ENCODE measurements around the gene TTLL10.

The TTLL10 gene

DNA sequence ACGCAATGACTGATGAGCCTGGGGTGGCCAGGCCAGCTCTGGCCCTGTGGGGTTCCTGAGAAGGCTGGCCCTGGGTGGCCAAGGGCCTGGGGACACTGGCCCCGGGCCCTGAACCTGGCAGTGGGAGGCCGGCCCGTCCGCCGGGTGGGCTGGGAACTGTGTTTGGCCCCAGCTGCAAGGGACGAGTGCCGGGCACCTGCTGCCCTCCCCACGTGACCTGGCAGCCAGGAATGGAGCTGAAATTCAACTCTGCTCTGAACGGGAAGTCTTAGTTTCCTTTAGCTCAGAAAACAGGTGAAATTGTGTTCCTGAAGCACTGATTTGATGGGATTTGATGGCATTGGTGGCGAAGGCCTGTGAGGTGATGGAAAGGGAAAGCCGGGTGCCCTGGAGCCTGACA lies 8.2 kb upstream of the TTLL10 start:
- H3K9ac ChIP-seq: no peak overlapping the region
- H3K4me1 ChIP-seq (ENCODE audit: low read depth, poor library complexity, severe bottlenecking): peaks cover 9% of the 10 kb centered on the region
- H3K4me2 ChIP-seq: no peak overlapping the region
- no peak for TF ChIP-seq CTCF (conservative IDR thresholded peaks at IDR 0.05; ENCODE audit: low read depth, low read length)
- no peak overlapping the region for H2AFZ ChIP-seq (ENCODE audit: low read depth)
- H3K4me3 ChIP-seq (IDR thresholded peaks at IDR 0.05; ENCODE audit: insufficient read depth, low read depth, low read length): no peak overlapping the region
- H3K36me3 ChIP-seq (ENCODE audit: insufficient read depth): no peaks in the 10 kb centered on the region
- peaks cover 95% of the 10 kb centered on the region for H3K27me3 ChIP-seq (ENCODE audit: insufficient read depth, low read depth)
- no peaks in the 10 kb centered on the region for H4K20me1 ChIP-seq (ENCODE audit: insufficient read depth)
- H3K27ac ChIP-seq: no peak overlapping the region
- no peaks in the 10 kb centered on the region for H3K79me2 ChIP-seq (ENCODE audit: insufficient read depth, low read depth)

DNA sequence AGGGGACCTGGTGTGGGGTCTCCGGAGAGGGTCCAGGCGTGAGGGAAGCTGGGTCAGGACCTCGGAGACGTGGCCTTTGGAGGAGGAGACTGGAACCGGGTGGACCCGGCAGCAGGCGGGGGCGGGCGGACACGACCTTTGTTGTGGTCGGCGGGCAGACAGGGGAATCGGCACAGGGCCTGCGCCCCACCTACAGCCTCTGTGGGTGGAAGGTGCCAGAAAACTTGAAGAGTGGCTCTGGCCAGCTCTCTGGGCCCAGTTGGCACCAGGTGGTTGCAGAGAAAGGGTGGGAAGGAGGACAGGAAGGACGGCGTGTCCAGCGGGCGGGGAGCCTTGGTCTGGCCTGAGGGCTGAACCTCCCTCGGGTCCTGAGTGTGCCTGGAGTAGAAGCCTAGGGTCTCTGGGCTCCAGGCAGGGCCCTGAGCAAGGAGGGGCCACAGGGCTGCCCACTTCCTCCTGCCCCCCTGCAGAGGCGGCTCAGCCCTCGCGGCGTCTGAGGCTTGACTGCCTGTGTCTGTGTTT lies 7.7 kb upstream of the TTLL10 start:
- Histone ChIP-seq H3K27me3 (ENCODE audit: insufficient read depth, low read depth) (peaks cover 97% of the 10 kb centered on the region), H3K36me3 (ENCODE audit: insufficient read depth) (no peaks in the 10 kb centered on the region), H3K9ac (no peak overlapping the region), H3K79me2 (ENCODE audit: insufficient read depth, low read depth) (no peaks in the 10 kb centered on the region), H3K4me3 (IDR thresholded peaks at IDR 0.05; ENCODE audit: insufficient read depth, low read depth, low read length) (no peak overlapping the region), H3K27ac (no peak overlapping the region), H3K4me2 (no peak overlapping the region), H2AFZ (ENCODE audit: low read depth) (no peak overlapping the region), H4K20me1 (ENCODE audit: insufficient read depth) (no peaks in the 10 kb centered on the region), H3K4me1 (ENCODE audit: low read depth, poor library complexity, severe bottlenecking) (peaks cover 9% of the 10 kb centered on the region)
- no peak for TF ChIP-seq CTCF (conservative IDR thresholded peaks at IDR 0.05; ENCODE audit: low read depth, low read length)

DNA sequence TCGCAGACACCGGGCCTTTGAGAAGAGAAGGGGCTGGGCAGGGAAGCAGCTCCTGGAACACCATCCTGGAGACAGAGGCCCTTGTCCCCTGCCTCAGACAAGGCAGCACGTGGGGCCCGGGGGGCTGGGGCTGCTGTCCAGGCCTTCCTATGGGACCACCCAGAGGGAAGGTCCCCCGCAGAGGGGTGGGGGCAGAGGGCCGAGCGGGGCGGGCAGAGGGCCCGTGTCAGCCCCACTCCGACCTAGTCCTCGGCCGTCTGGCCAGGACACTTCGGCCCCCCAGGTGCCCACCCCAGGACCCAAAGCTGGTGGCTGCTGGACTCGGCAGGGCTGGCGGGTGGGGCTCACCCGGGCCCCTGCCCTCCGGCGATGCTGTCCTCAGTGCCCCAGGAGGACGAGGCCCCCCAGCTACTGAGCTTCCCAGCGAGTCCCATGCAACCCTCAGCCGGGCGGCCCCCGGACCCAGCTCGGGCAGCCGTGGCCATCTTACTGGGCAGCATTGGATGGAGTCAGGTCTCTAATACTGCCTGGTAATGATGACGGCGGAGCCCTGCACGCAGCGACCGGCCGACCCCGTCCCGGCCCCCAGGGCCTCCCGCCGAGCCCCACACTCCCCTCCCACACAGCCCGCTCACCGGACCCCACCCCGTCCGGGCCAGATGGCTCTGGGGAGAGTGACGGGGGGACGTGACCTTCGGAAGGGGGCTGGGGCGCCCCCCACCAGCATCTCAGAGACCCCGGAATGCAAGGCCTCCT lies 6.9 kb upstream of the TTLL10 start:
- H4K20me1 ChIP-seq (ENCODE audit: insufficient read depth): no peaks in the 10 kb centered on the region
- H3K27me3 ChIP-seq (ENCODE audit: insufficient read depth, low read depth): peaks cover 97% of the 10 kb centered on the region
- no peaks in the 10 kb centered on the region for H3K79me2 ChIP-seq (ENCODE audit: insufficient read depth, low read depth)
- H3K4me2 ChIP-seq: no peak overlapping the region
- H3K27ac ChIP-seq: no peak overlapping the region
- H3K4me3 ChIP-seq (IDR thresholded peaks at IDR 0.05; ENCODE audit: insufficient read depth, low read depth, low read length): no peak overlapping the region
- TF ChIP-seq CTCF (conservative IDR thresholded peaks at IDR 0.05; ENCODE audit: low read depth, low read length): no peak
- H3K36me3 ChIP-seq (ENCODE audit: insufficient read depth): no peaks in the 10 kb centered on the region
- H2AFZ ChIP-seq (ENCODE audit: low read depth): no peak overlapping the region
- no peak overlapping the region for H3K9ac ChIP-seq
- H3K4me1 ChIP-seq (ENCODE audit: low read depth, poor library complexity, severe bottlenecking): peaks cover 15% of the 10 kb centered on the region

DNA sequence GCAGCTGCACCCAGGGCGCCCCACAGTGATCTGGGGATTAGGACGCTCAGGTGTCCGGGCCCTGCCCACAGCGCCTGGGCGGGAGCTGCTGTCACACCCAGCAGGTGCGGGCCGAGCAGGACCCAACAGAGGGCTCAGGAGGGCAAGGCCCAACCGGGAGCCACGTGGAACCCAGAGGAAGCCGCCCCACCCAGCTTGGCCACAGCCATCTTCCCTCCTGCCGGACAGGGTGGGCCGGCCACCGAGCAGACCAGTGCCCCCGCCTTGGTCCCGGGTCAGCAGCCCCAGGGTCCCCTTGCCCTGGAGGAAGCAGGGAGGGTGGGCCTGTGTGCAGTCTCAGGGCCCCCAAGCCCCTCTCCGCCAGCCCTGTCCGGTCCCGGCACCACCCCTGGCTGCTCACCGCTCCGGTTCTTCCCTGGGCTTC lies 6.3 kb upstream of the TTLL10 start:
- H4K20me1 ChIP-seq (ENCODE audit: insufficient read depth): no peaks in the 10 kb centered on the region
- no peaks in the 10 kb centered on the region for H3K36me3 ChIP-seq (ENCODE audit: insufficient read depth)
- no peaks in the 10 kb centered on the region for H3K79me2 ChIP-seq (ENCODE audit: insufficient read depth, low read depth)
- no peak overlapping the region for H2AFZ ChIP-seq (ENCODE audit: low read depth)
- peaks cover 97% of the 10 kb centered on the region for H3K27me3 ChIP-seq (ENCODE audit: insufficient read depth, low read depth)
- TF ChIP-seq CTCF (conservative IDR thresholded peaks at IDR 0.05; ENCODE audit: low read depth, low read length): no peak
- no peak overlapping the region for H3K4me2 ChIP-seq
- H3K4me3 ChIP-seq (IDR thresholded peaks at IDR 0.05; ENCODE audit: insufficient read depth, low read depth, low read length): no peak overlapping the region
- H3K27ac ChIP-seq: no peak overlapping the region
- no peak overlapping the region for H3K9ac ChIP-seq
- peaks cover 21% of the 10 kb centered on the region for H3K4me1 ChIP-seq (ENCODE audit: low read depth, poor library complexity, severe bottlenecking)
